Stimulated activated CD8-positive, alpha-beta memory T cell treated with anti-CD3 and anti-CD28 coated beads, Interleukin-15, amount 100 ng/mL, for 4 hours (primary cell): ENCODE measurements around the gene FBXW11.

Experiments
- DNase-seq, 2 donors: peaks; one replicate each; pipeline ENCODE4 v3.0.0-alpha.2; 2020; ENCODE audit warnings: low read depth in 2 of 2

The FBXW11 gene

GRCh38 chr5:171841984-171842776 lies 164.3 kb downstream of the FBXW11 start:
- DNase-seq: no peak

- no peak for DNase-seq
Observed at GRCh38 chr5:171840711-171841522, 165.5 kb downstream of the FBXW11 start.

- DNase-seq: no peak
Observed at GRCh38 chr5:171840066-171840465, 166.4 kb downstream of the FBXW11 start.

GRCh38 chr5:171839112-171839511 lies 167.3 kb downstream of the FBXW11 start:
- no peak for DNase-seq

GRCh38 chr5:171838066-171838465 lies 168.4 kb downstream of the FBXW11 start:
- DNase-seq: no peak

GRCh38 chr5:171837522-171837921 lies 168.9 kb downstream of the FBXW11 start:
- no peak for DNase-seq

- DNase-seq: no peak
Observed at GRCh38 chr5:171835066-171835465, 171.4 kb downstream of the FBXW11 start.

GRCh38 chr5:171834461-171834860 lies 172.0 kb downstream of the FBXW11 start:
- DNase-seq: no peak

- no peak for DNase-seq
Observed at GRCh38 chr5:171832775-171833174, 173.7 kb downstream of the FBXW11 start.

GRCh38 chr5:171830686-171831085 lies 175.8 kb downstream of the FBXW11 start:
- no peak for DNase-seq

- DNase-seq: no peak
Observed at GRCh38 chr5:171827162-171827561, 179.3 kb downstream of the FBXW11 start.

GRCh38 chr5:171826132-171826531 lies 180.3 kb downstream of the FBXW11 start:
- no peak for DNase-seq

GRCh38 chr5:171825051-171825450 lies 181.4 kb downstream of the FBXW11 start:
- DNase-seq: no peak

- DNase-seq: no peak
Observed at GRCh38 chr5:171823269-171823668, 183.2 kb downstream of the FBXW11 start.

- DNase-seq: no peak
Observed at GRCh38 chr5:171821286-171821685, 185.2 kb downstream of the FBXW11 start.

GRCh38 chr5:171820561-171820960 lies 185.9 kb downstream of the FBXW11 start:
- DNase-seq: no peak

- no peak for DNase-seq
Observed at GRCh38 chr5:171816666-171817065, 189.8 kb downstream of the FBXW11 start.

GRCh38 chr5:171813813-171814490 lies 192.5 kb downstream of the FBXW11 start:
- no peak for DNase-seq

GRCh38 chr5:171813270-171813669 lies 193.2 kb downstream of the FBXW11 start:
- DNase-seq: no peak
